WTC11 (cell line): ENCODE measurements around the gene PNMA1. TPM values are rescaled to one million over a fixed set of nuclear protein-coding genes. Genes with fewer than 3 reads are reported as not detected.
A peak's percentile ranks its signal among the peaks of the same experiment; 100 is the strongest.

ENCODE experiments used
- ARID4B ChIP-seq: sonication (generic); formaldehyde crosslinking; IDR thresholded peaks from 2 replicates; pipeline ENCODE4 v1.8.0; 2023; ENCODE audit warnings: missing genetic modification reagents, mild to moderate bottlenecking, borderline replicate concordance
- E2F4 ChIP-seq: sonication (generic); formaldehyde crosslinking; IDR thresholded peaks from 2 replicates; pipeline ENCODE4 v1.8.1; 2022; ENCODE audit warnings: low read depth, mild to moderate bottlenecking, moderate library complexity, missing genetic modification reagents, borderline replicate concordance
- ELF4 ChIP-seq: sonication (generic); formaldehyde crosslinking; IDR thresholded peaks from 2 replicates; pipeline ENCODE4 v1.8.1; 2022; ENCODE audit warnings: low read depth, mild to moderate bottlenecking, moderate library complexity, missing genetic modification reagents
- GRHL2 ChIP-seq: fragments of 250-450 bp; sonication (Bioruptor Pico); IDR thresholded peaks from 2 replicates; pipeline ENCODE4 v1.8.0; 2022; ENCODE audit warnings: mild to moderate bottlenecking, moderate library complexity; ENCODE audit not compliant: insufficient replicate concordance, severe bottlenecking
- PRDM15 ChIP-seq: sonication (generic); formaldehyde crosslinking; IDR thresholded peaks from 2 replicates; pipeline ENCODE4 v1.8.0; 2022; ENCODE audit warnings: missing genetic modification reagents
- ZBTB21 ChIP-seq: sonication (generic); formaldehyde crosslinking; IDR thresholded peaks from 2 replicates; pipeline ENCODE4 v1.8.1; 2023; ENCODE audit warnings: mild to moderate bottlenecking, missing genetic modification reagents, borderline replicate concordance
- ZNF138 ChIP-seq: sonication (generic); formaldehyde crosslinking; conservative IDR thresholded peaks from 2 replicates; pipeline ENCODE4 v1.8.1; 2022; ENCODE audit warnings: mild to moderate bottlenecking, moderate library complexity, missing genetic modification reagents
- ZNF396 ChIP-seq: fragments of 250-450 bp; sonication (Bioruptor Pico); IDR thresholded peaks from 2 replicates; pipeline ENCODE4 v1.8.0; 2021; ENCODE audit warnings: mild to moderate bottlenecking, moderate library complexity, borderline replicate concordance
- ZNF512 ChIP-seq: sonication (generic); formaldehyde crosslinking; IDR thresholded peaks from 2 replicates; pipeline ENCODE4 v1.8.1; 2022; ENCODE audit warnings: missing genetic modification reagents, borderline replicate concordance
- ZNF532 ChIP-seq: fragments of 250-450 bp; sonication (Bioruptor Pico); IDR thresholded peaks from 2 replicates; pipeline ENCODE4 v1.9.0; 2021; ENCODE audit warnings: mild to moderate bottlenecking, borderline replicate concordance
- total RNA-seq: library from RNA; stranded (reverse); gene quantifications from 3 replicates; pipeline ENCODE4 v1.2.3, GENCODE V29; 2021

The PNMA1 gene
- total RNA-seq, 1 experiment from 2014 or later, result 46.0 TPM

- no peak for TF ChIP-seq ARID4B (CRISPR knock-in tag)
- peak; percentile 96 for TF ChIP-seq ZBTB21 (CRISPR knock-in tag)
- no peak for TF ChIP-seq ELF4 (CRISPR knock-in tag)
- TF ChIP-seq GRHL2, result no peak
- no peak for TF ChIP-seq ZNF532 (CRISPR knock-in tag)
- TF ChIP-seq ZNF138, result no peak
- no peak for TF ChIP-seq ZNF396
- TF ChIP-seq E2F4 (CRISPR knock-in tag), result no peak
- TF ChIP-seq ZNF512 (CRISPR knock-in tag), result no peak
- no peak for TF ChIP-seq PRDM15 (CRISPR knock-in tag)
These were observed 4.5 kb upstream of the PNMA1 start (continued) for GRCh38 chr14:73718418-73719251.
